Skeletal muscle tissue (tissue), 4 donors: ENCODE results near the gene CNN1. TPM values are rescaled to one million over a fixed set of nuclear protein-coding genes. Genes with fewer than 3 reads are reported as not detected.

Experiments
- H3K27ac ChIP-seq: one replicate; pipeline ENCODE4 v1.7.0; 2013; ENCODE audit warnings: mild to moderate bottlenecking, low read depth, low read length, inconsistent platforms
- H3K27me3 ChIP-seq, 3 donors: one replicate each; pipeline ENCODE4 v1.7.0; 2013; ENCODE audit warnings: low read length in 3 of 3; ENCODE audit not compliant: control insufficient read depth in 3 of 3, insufficient read depth in 3 of 3
- H3K36me3 ChIP-seq, 3 donors: one replicate each; pipeline ENCODE4 v1.7.0; 2013; ENCODE audit warnings: low read length in 3 of 3; ENCODE audit not compliant: control insufficient read depth in 3 of 3, insufficient read depth in 3 of 3
- H3K4me1 ChIP-seq, 3 donors: one replicate each; pipeline ENCODE4 v1.7.0; 2013; ENCODE audit warnings: low read length in 3 of 3, mild to moderate bottlenecking in 3 of 3; ENCODE audit not compliant: control insufficient read depth in 3 of 3, insufficient read depth in 3 of 3
- H3K4me3 ChIP-seq, 3 donors: one replicate each; pipeline ENCODE4 v1.7.0; 2013; ENCODE audit warnings: low read length in 3 of 3
- H3K9ac ChIP-seq, 3 donors: one replicate each; pipeline ENCODE4 v1.7.0; 2013; ENCODE audit warnings: low read length in 3 of 3, mild to moderate bottlenecking in 3 of 3, moderate library complexity in 2 of 3, low read depth in 1 of 3
- H3K9me3 ChIP-seq, 3 donors: one replicate each; pipeline ENCODE4 v1.7.0; 2013; ENCODE audit warnings: low read length in 3 of 3; ENCODE audit not compliant: control insufficient read depth in 3 of 3
- total RNA-seq: library from RNA; depleted of rRNA; stranded (reverse); fragments of >200 nt; gene quantifications from one replicate; pipeline ENCODE4 v1.2.3, GENCODE V29; 2014
- donor health status: Osteomylitis.

Gene CNN1
- 28.7 TPM for total RNA-seq

- peak within 1 kb of the TSS; percentile 42 to 63 (median 51) for H3K4me3 ChIP-seq
- peaks cover 2 to 10% (median 10%) of the 10 kb centered on the region in 3 donors for H3K27me3 ChIP-seq
- H3K4me1 ChIP-seq: peaks cover 11 to 13% (median 12%) of the 10 kb centered on the region in 3 donors
- H3K36me3 ChIP-seq: no peaks in the 10 kb centered on the region
- H3K9ac ChIP-seq: peak within 1 kb of the TSS; percentile 57 to 71 (median 64)
- peak within 1 kb of the TSS; percentile 73 for H3K27ac ChIP-seq
- no peaks in the 10 kb centered on the region for H3K9me3 ChIP-seq
Measured at GRCh38 chr19:11538232-11539036, at the start of gene CNN1. TSS of gene CNN1 (plus strand) at chr19:11538851. CDS start at chr19:11538928, 77 bp downstream.

GRCh38 chr19:11489378-11489777 lies 49.3 kb upstream of the CNN1 start:
- peaks cover 11 to 12% (median 11%) of the 10 kb centered on the region in 3 donors for H3K36me3 ChIP-seq

GRCh38 chr19:11494634-11495285 lies 43.9 kb upstream of the CNN1 start:
- no peak overlapping the region for H3K4me3 ChIP-seq
- no peak overlapping the region for H3K27ac ChIP-seq
- peaks cover 20 to 26% (median 25%) of the 10 kb centered on the region in 3 donors for H3K36me3 ChIP-seq
- no peaks in the 10 kb centered on the region for H3K9me3 ChIP-seq
- H3K27me3 ChIP-seq: no peaks in the 10 kb centered on the region
- no peaks in the 10 kb centered on the region for H3K4me1 ChIP-seq
- no peak overlapping the region for H3K9ac ChIP-seq

More at GRCh38 chr19:11489378-11489777, 49.3 kb upstream of the CNN1 start:
- Histone ChIP-seq H3K4me3 (no peak overlapping the region), H3K27ac (no peak overlapping the region), H3K9ac (no peak overlapping the region), H3K4me1 (no peaks in the 10 kb centered on the region), H3K27me3 (no peaks in the 10 kb centered on the region), H3K9me3 (no peaks in the 10 kb centered on the region)

- no peak overlapping the region for H3K27ac ChIP-seq
- H3K27me3 ChIP-seq: no peaks in the 10 kb centered on the region
- peaks cover 20 to 26% (median 25%) of the 10 kb centered on the region in 3 donors for H3K36me3 ChIP-seq
Measured at GRCh38 chr19:11495481-11495880, 43.2 kb upstream of the CNN1 start.

GRCh38 chr19:11495885-11496284 lies 42.8 kb upstream of the CNN1 start:
- H3K36me3 ChIP-seq: peaks cover 18 to 26% (median 22%) of the 10 kb centered on the region in 3 donors
- no peaks in the 10 kb centered on the region for H3K4me1 ChIP-seq
- no peaks in the 10 kb centered on the region for H3K27me3 ChIP-seq
- no peak overlapping the region for H3K9ac ChIP-seq
- no peaks in the 10 kb centered on the region for H3K9me3 ChIP-seq
- H3K27ac ChIP-seq: no peak overlapping the region
- no peak overlapping the region for H3K4me3 ChIP-seq

More at GRCh38 chr19:11495481-11495880, 43.2 kb upstream of the CNN1 start:
- no peaks in the 10 kb centered on the region for H3K4me1 ChIP-seq
- no peak overlapping the region for H3K4me3 ChIP-seq
- H3K9me3 ChIP-seq: no peaks in the 10 kb centered on the region
- no peak overlapping the region for H3K9ac ChIP-seq

- H3K4me1 ChIP-seq: no peaks in the 10 kb centered on the region
- no peaks in the 10 kb centered on the region for H3K27me3 ChIP-seq
- H3K9me3 ChIP-seq: no peaks in the 10 kb centered on the region
- no peak overlapping the region for H3K9ac ChIP-seq
- H3K27ac ChIP-seq: no peak overlapping the region
- no peak overlapping the region for H3K4me3 ChIP-seq
- H3K36me3 ChIP-seq: peaks cover 14 to 24% (median 17%) of the 10 kb centered on the region in 3 donors
Measured at GRCh38 chr19:11496391-11497163, 42.1 kb upstream of the CNN1 start.

GRCh38 chr19:11499220-11499726 lies 39.4 kb upstream of the CNN1 start:
- H3K36me3 ChIP-seq: peaks cover 10 to 20% (median 17%) of the 10 kb centered on the region in 3 donors
- H3K9me3 ChIP-seq: no peaks in the 10 kb centered on the region
- H3K27me3 ChIP-seq: no peaks in the 10 kb centered on the region
- H3K4me3 ChIP-seq: no peak overlapping the region
- no peak overlapping the region for H3K27ac ChIP-seq
- no peaks in the 10 kb centered on the region for H3K4me1 ChIP-seq
- no peak overlapping the region for H3K9ac ChIP-seq

GRCh38 chr19:11499890-11500420 lies 38.7 kb upstream of the CNN1 start:
- no peak overlapping the region for H3K4me3 ChIP-seq
- H3K9me3 ChIP-seq: no peaks in the 10 kb centered on the region
- H3K27me3 ChIP-seq: no peaks in the 10 kb centered on the region
- H3K27ac ChIP-seq: no peak overlapping the region
- no peak overlapping the region for H3K9ac ChIP-seq
- H3K36me3 ChIP-seq: peaks cover 7 to 18% (median 16%) of the 10 kb centered on the region in 3 donors
- peaks cover 0 to 5% (median 3%) of the 10 kb centered on the region in 3 donors for H3K4me1 ChIP-seq

GRCh38 chr19:11504502-11505031 lies 34.1 kb upstream of the CNN1 start:
- Histone ChIP-seq H3K4me3 (peak overlapping the region; percentile 65 to 82 (median 80)), H3K27me3 (no peaks in the 10 kb centered on the region), H3K4me1 (peaks cover 6 to 11% (median 10%) of the 10 kb centered on the region in 3 donors), H3K27ac (peak overlapping the region; percentile 96), H3K9me3 (no peaks in the 10 kb centered on the region), H3K9ac (peak overlapping the region; percentile 68 to 83 (median 83)), H3K36me3 (peaks cover 0 to 3% (median 2%) of the 10 kb centered on the region in 3 donors)
